GM11168 (cell line): ENCODE data around the gene IL18R1.
"Not testable (repeated sequence)": the region's sequence is repeated elsewhere in the genome, so short reads cannot be mapped to it uniquely, and the experiment has no call there.

ENCODE experiments used
- in situ Hi-C: fragments of 300-500 bp; cut with MboI; formaldehyde crosslinking; loops from one replicate; pipeline ENCODE4 v1.12.0; 2022; ENCODE audit warnings: low sequenced_read_pairs; ENCODE audit not compliant: unreplicated experiment

IL18R1 gene

GRCh38 chr2:102355526-102356380, at the start of gene IL18R1:
Gene IL18R1, plus strand, starts transcription at chr2:102355796. Its CDS starts 6,865 bp downstream, at chr2:102362661.
- in situ Hi-C loops = no loop called here

GRCh38 chr2:102306125-102306524, 49.5 kb upstream of the IL18R1 start:
- in situ Hi-C loops = no loop called here

GRCh38 chr2:102310964-102311640, 44.5 kb upstream of the IL18R1 start, which contains the start of gene IL1RL1:
Gene IL1RL1, plus strand, starts transcription at chr2:102311563. Its CDS starts 26,702 bp downstream, at chr2:102338265.
- in situ Hi-C loops = no loop called here

- in situ Hi-C loops = no loop called here
Observed at GRCh38 chr2:102313025-102313424, 42.6 kb upstream of the IL18R1 start.

GRCh38 chr2:102313471-102313870, 42.1 kb upstream of the IL18R1 start:
- in situ Hi-C loops = no loop called here

- in situ Hi-C loops = no loop called here
Observed at GRCh38 chr2:102313950-102314349, 41.6 kb upstream of the IL18R1 start.

GRCh38 chr2:102315921-102316320, 39.7 kb upstream of the IL18R1 start:
- in situ Hi-C loops = no loop called here

GRCh38 chr2:102317715-102318114, 37.9 kb upstream of the IL18R1 start:
- in situ Hi-C loops = no loop called here

- in situ Hi-C loops = no loop called here
Observed at GRCh38 chr2:102318437-102318836, 37.2 kb upstream of the IL18R1 start.

- in situ Hi-C loops = no loop called here
Observed at GRCh38 chr2:102321941-102322719, 33.5 kb upstream of the IL18R1 start.

GRCh38 chr2:102324914-102325313, 30.7 kb upstream of the IL18R1 start:
- in situ Hi-C loops = not testable (repeated sequence)

- in situ Hi-C loops = no loop called here
Observed at GRCh38 chr2:102331311-102331980, 24.1 kb upstream of the IL18R1 start.

GRCh38 chr2:102334486-102334885, 21.1 kb upstream of the IL18R1 start:
- in situ Hi-C loops = no loop called here

- in situ Hi-C loops = no loop called here
Observed at GRCh38 chr2:102335871-102336366, 19.7 kb upstream of the IL18R1 start.

- in situ Hi-C loops = no loop called here
Observed at GRCh38 chr2:102336502-102336945, 19.1 kb upstream of the IL18R1 start.

GRCh38 chr2:102337012-102337411, 18.6 kb upstream of the IL18R1 start:
- in situ Hi-C loops = no loop called here

- in situ Hi-C loops = no loop called here
Observed at GRCh38 chr2:102337481-102338386, 17.9 kb upstream of the IL18R1 start.

GRCh38 chr2:102340778-102341177, 14.8 kb upstream of the IL18R1 start:
- in situ Hi-C loops = no loop called here

GRCh38 chr2:102342888-102343287, 12.7 kb upstream of the IL18R1 start:
- in situ Hi-C loops = no loop called here
